Neural progenitor cell (in vitro differentiated cells): Measurements from ENCODE around the gene KIF11. TPM values are rescaled to one million over a fixed set of nuclear protein-coding genes. Genes with fewer than 3 reads are reported as not detected.

ENCODE experiments used
- DNase-seq: peaks from one replicate; pipeline ENCODE4 v3.0.0-alpha.2; 2016; ENCODE audit warnings: low spot score
- H2AFZ ChIP-seq: fragments of 200-600 bp; sonication (generic); replicated peaks from 2 replicates; pipeline ENCODE4 v1.6.1; 2016; ENCODE audit warnings: antibody characterized with exemption
- H3F3A ChIP-seq: fragments of 200-600 bp; sonication (generic); 2 replicates; pipeline ENCODE4 v1.6.1; 2016; ENCODE audit warnings: antibody characterized with exemption, low read depth
- H3K27ac ChIP-seq: fragments of 200-600 bp; sonication (generic); 2 replicates; pipeline ENCODE4 v1.5.1; 2016; ENCODE audit warnings: mild to moderate bottlenecking
- H3K27me3 ChIP-seq: fragments of 200-600 bp; sonication (generic); 2 replicates; pipeline ENCODE4 v1.6.1; 2016; ENCODE audit warnings: mild to moderate bottlenecking, moderate library complexity
- H3K36me3 ChIP-seq: fragments of 200-600 bp; sonication (generic); 2 replicates; pipeline ENCODE4 v1.5.1; 2016
- H3K4me1 ChIP-seq: fragments of 200-600 bp; sonication (generic); 2 replicates; pipeline ENCODE4 v1.6.1; 2016; ENCODE audit warnings: mixed run types
- H3K4me2 ChIP-seq: fragments of 200-600 bp; sonication (generic); 2 replicates; pipeline ENCODE4 v1.6.1; 2016
- H3K4me3 ChIP-seq: fragments of 200-600 bp; sonication (generic); 2 replicates; pipeline ENCODE4 v1.5.1; 2016
- H3K79me2 ChIP-seq: fragments of 200-600 bp; sonication (generic); 2 replicates; pipeline ENCODE4 v1.6.1; 2016; ENCODE audit warnings: low read depth
- H3K9ac ChIP-seq: fragments of 200-600 bp; sonication (generic); 2 replicates; pipeline ENCODE4 v1.6.1; 2016
- H3K9me3 ChIP-seq: fragments of 200-600 bp; sonication (generic); 2 replicates; pipeline ENCODE4 v1.5.1; 2016; ENCODE audit warnings: low read depth
- H4K20me1 ChIP-seq: fragments of 200-600 bp; sonication (generic); 2 replicates; pipeline ENCODE4 v1.6.1; 2016; ENCODE audit warnings: low read depth
- H3K27ac Mint-ChIP-seq: 3 replicates; pipeline ENCODE4 v1.8.0; 2021; ENCODE audit warnings: mixed read lengths
- H3K27me3 Mint-ChIP-seq: 2 replicates; pipeline ENCODE4 v1.8.0; 2022; ENCODE audit warnings: low read depth, mild to moderate bottlenecking, inconsistent platforms, moderate library complexity, mixed read lengths; ENCODE audit not compliant: insufficient read depth
- H3K36me3 Mint-ChIP-seq: 3 replicates; pipeline ENCODE4 v1.8.0; 2021; ENCODE audit warnings: mixed read lengths
- H3K4me1 Mint-ChIP-seq: 3 replicates; pipeline ENCODE4 v1.8.0; 2021; ENCODE audit warnings: mixed read lengths
- H3K4me3 Mint-ChIP-seq: 3 replicates; pipeline ENCODE4 v1.8.0; 2021; ENCODE audit warnings: mild to moderate bottlenecking, moderate library complexity, mixed read lengths
- H3K9me3 Mint-ChIP-seq: 3 replicates; pipeline ENCODE4 v1.8.0; 2020; ENCODE audit warnings: mixed read lengths
- CTCF ChIP-seq: fragments of 200-600 bp; sonication (generic); IDR thresholded peaks from 2 replicates; pipeline ENCODE4 v1.5.1; 2017; ENCODE audit warnings: antibody characterized with exemption, mild to moderate bottlenecking
- EZH2 ChIP-seq: fragments of 200-600 bp; sonication (generic); IDR thresholded peaks from 2 replicates; pipeline ENCODE4 v1.6.1; 2017; ENCODE audit warnings: antibody characterized with exemption, mild to moderate bottlenecking, moderate library complexity
- EZH2phosphoT487 ChIP-seq: fragments of 200-600 bp; sonication (generic); IDR thresholded peaks from 2 replicates; pipeline ENCODE4 v1.6.1; 2017; ENCODE audit warnings: antibody characterized with exemption
- total RNA-seq: library from RNA; depleted of rRNA; stranded (reverse); fragments of >200 nt; gene quantifications from 2 replicates; pipeline ENCODE4 v1.2.3, GENCODE V29; 2015; ENCODE audit warnings: low replicate concordance

The KIF11 gene
- total RNA-seq, 1 donor from 2014 or later, result 128 TPM

- H3K36me3 Mint-ChIP-seq, result peaks cover 25% of the 10 kb centered on the region
- Histone ChIP-seq H3F3A (peaks cover 30% of the 10 kb centered on the region), H3K27ac (peak overlapping the region; percentile 31), H4K20me1 (no peaks in the 10 kb centered on the region), H3K4me2 (no peak overlapping the region), H3K9ac (no peak overlapping the region), H3K27me3 (no peaks in the 10 kb centered on the region), H3K4me1 (no peaks in the 10 kb centered on the region), H3K36me3 (peaks cover 14% of the 10 kb centered on the region), H3K79me2 (no peaks in the 10 kb centered on the region), H3K4me3 (no peak overlapping the region), H2AFZ (no peak overlapping the region), H3K9me3 (no peaks in the 10 kb centered on the region)
- no peak overlapping the region for H3K27ac Mint-ChIP-seq
- H3K4me1 Mint-ChIP-seq, result no peaks in the 10 kb centered on the region
- no peaks in the 10 kb centered on the region for H3K9me3 Mint-ChIP-seq
- no peaks in the 10 kb centered on the region for H3K27me3 Mint-ChIP-seq
- no peak overlapping the region for H3K4me3 Mint-ChIP-seq
- TF ChIP-seq EZH2 (no peak), CTCF (no peak), EZH2phosphoT487 (no peak)
- no peak for DNase-seq
These were observed 63.5 kb downstream of the KIF11 start for GRCh38 chr10:92656266-92656961.

GRCh38 chr10:92657024-92657423 is 64.1 kb downstream of the KIF11 start:
- H3K27ac Mint-ChIP-seq, result no peak overlapping the region
- H3K9me3 ChIP-seq, result no peaks in the 10 kb centered on the region
- peaks cover under 1% of the 10 kb centered on the region for H3K9me3 Mint-ChIP-seq

GRCh38 chr10:92662848-92663247 is 69.9 kb downstream of the KIF11 start:
- no peaks in the 10 kb centered on the region for H3K4me1 Mint-ChIP-seq

More at GRCh38 chr10:92657024-92657423, 64.1 kb downstream of the KIF11 start:
- Histone ChIP-seq H3K27me3 (no peaks in the 10 kb centered on the region), H2AFZ (no peak overlapping the region), H3K4me1 (no peaks in the 10 kb centered on the region), H3K9ac (no peak overlapping the region), H4K20me1 (no peaks in the 10 kb centered on the region), H3K36me3 (peaks cover 14% of the 10 kb centered on the region), H3K27ac (no peak overlapping the region), H3K79me2 (no peaks in the 10 kb centered on the region), H3K4me3 (no peak overlapping the region), H3K4me2 (no peak overlapping the region), H3F3A (peaks cover 30% of the 10 kb centered on the region)
- no peaks in the 10 kb centered on the region for H3K27me3 Mint-ChIP-seq
- H3K4me1 Mint-ChIP-seq, result no peaks in the 10 kb centered on the region
- H3K36me3 Mint-ChIP-seq, result peaks cover 25% of the 10 kb centered on the region
- no peak for DNase-seq
- TF ChIP-seq EZH2phosphoT487, result no peak
- TF ChIP-seq CTCF, result no peak
- TF ChIP-seq EZH2, result no peak
- no peak overlapping the region for H3K4me3 Mint-ChIP-seq

More at GRCh38 chr10:92662848-92663247, 69.9 kb downstream of the KIF11 start:
- H3K4me1 ChIP-seq, result no peaks in the 10 kb centered on the region
- H3K27me3 ChIP-seq, result no peaks in the 10 kb centered on the region
- no peak for DNase-seq
- no peak overlapping the region for H3K4me3 ChIP-seq
- H3K36me3 ChIP-seq, result no peaks in the 10 kb centered on the region
- no peak overlapping the region for H3K4me2 ChIP-seq
- Mint-ChIP-seq H3K4me3 (no peak overlapping the region), H3K9me3 (peaks cover 19% of the 10 kb centered on the region), H3K27ac (no peak overlapping the region), H3K27me3 (no peaks in the 10 kb centered on the region), H3K36me3 (peaks cover 3% of the 10 kb centered on the region)
- H3K9ac ChIP-seq, result no peak overlapping the region
- H3K79me2 ChIP-seq, result no peaks in the 10 kb centered on the region
- TF ChIP-seq EZH2, result no peak
- TF ChIP-seq CTCF, result no peak
- TF ChIP-seq EZH2phosphoT487, result no peak
- H3K9me3 ChIP-seq, result peaks cover 8% of the 10 kb centered on the region
- no peak overlapping the region for H3K27ac ChIP-seq
- H3F3A ChIP-seq, result no peaks in the 10 kb centered on the region
- no peak overlapping the region for H2AFZ ChIP-seq
- no peaks in the 10 kb centered on the region for H4K20me1 ChIP-seq
